Parietal lobe (tissue), 1 donor: ENCODE data around the gene AUP1. TPM values are rescaled to one million over a fixed set of nuclear protein-coding genes. Genes with fewer than 3 reads are reported as not detected.

ENCODE experiments used
- total RNA-seq: library from RNA; depleted of rRNA; stranded (reverse); fragments of >200 nt; gene quantifications from one replicate; pipeline ENCODE4 v1.2.3, GENCODE V29; 2014

AUP1 gene
- total RNA-seq = 51.3 TPM

DNA sequence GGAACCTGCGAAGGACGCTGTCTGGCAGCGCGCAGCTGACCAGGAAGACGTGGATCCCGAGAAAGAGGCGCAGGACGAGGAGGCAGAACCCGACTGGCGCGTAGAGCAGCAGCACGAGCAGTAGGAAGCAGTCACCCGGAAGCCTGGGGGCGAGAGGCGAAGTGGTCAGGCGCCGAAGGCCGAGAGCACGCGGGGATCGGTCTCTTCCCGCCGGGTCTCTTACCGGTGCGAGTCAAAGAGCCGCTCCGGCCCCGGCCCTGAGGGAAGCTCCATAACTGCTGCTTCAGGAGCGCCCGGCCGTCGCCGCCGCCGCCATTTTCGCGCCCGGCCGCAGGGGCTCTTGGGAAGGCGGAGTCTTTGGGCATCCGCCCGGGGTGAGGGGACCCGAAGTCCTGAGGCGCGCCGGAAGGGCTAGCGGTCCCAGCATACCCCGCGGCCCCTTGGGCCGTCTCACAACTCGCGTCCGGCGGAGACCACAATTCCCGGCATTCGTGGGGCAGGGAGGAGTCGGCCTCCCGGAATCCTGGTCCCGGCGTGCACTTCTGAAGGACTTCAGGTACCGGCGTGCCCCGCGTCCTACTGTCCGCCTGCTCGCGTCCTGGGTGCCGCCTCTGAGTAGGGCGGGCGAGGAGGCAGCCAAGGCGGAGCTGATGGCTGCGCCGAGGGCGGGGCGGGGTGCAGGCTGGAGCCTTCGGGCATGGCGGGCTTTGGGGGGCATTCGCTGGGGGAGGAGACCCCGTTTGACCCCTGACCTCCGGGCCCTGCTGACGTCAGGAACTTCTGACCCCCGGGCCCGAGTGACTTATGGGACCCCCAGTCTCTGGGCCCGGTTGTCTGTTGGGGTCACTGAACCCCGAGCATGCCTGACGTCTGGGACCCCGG lies at the start of gene AUP1, which contains the start of gene HTRA2:
Gene AUP1, minus strand, starts transcription at position 350 of the 882 bp plus-strand sequence. Its CDS starts 77 bp downstream, at position 273.
Gene HTRA2, plus strand, starts transcription at position 577 of the 882 bp plus-strand sequence. Its CDS starts 74 bp downstream, at position 651.

DNA sequence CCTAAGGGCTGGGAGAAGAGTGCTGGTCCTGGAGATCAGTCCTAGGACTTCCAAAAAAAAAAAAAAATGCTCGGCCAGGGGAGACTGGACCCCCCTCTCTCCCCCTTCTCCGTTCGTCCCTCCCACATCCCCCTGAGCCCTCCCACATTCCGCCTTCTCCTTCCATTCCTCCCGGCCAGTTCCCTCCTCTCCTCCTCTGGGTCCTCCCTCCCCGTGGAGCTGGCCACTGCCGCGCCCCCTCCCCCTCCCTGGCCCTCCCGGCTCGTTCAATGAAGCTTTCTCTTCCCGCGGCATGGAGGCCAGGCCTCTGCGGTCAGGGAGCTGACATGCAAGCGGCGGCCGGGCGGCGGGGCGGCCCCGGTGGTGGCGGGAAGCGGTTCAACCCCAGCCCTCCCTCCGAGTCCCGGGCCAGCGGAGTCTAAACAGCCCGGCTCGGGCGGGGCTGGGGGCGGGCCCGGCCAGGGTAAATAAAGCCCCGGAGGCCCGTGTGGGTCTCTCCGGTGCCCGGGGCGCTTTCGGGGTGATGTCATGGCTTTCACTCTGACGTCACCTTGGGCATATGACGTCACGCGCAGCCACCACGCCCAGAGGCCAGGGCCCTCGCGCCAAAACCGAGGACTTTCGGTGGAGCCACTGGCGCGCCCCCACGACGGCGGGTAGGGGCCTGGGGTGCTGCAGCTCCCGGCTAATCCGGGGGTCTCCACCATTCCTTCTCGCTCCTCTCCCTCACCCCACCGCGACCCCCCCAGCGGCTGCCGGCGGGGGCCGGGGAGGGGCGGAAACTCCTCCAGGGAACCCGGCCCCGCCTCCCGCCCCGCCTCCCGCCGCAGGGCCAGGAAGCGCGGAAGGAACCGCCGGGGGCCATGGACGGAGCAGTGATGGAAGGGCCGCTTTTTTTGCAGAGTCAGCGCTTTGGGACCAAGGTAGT lies 24.6 kb upstream of the AUP1 start, which contains the start of the genes DOK1 and LOXL3:
Gene DOK1, plus strand, starts transcription at position 829 of the 928 bp plus-strand sequence. Its CDS starts 35 bp downstream, at position 864.
Gene LOXL3, minus strand, starts transcription at position 51 of the 928 bp plus-strand sequence. CDS start 1,308 bp downstream, outside the sequence.

GRCh38 chr2:74525717-74526648 lies 3.5 kb downstream of the AUP1 start, which contains the start of gene DQX1:
DQX1 (minus strand) TSS chr2:74526231; CDS start chr2:74525729, 502 bp downstream.

GRCh38 chr2:74514368-74515270 lies 14.9 kb downstream of the AUP1 start, which contains the start of gene TLX2:
TLX2 (plus strand) TSS chr2:74514450; CDS start chr2:74514807, 357 bp downstream.

DNA sequence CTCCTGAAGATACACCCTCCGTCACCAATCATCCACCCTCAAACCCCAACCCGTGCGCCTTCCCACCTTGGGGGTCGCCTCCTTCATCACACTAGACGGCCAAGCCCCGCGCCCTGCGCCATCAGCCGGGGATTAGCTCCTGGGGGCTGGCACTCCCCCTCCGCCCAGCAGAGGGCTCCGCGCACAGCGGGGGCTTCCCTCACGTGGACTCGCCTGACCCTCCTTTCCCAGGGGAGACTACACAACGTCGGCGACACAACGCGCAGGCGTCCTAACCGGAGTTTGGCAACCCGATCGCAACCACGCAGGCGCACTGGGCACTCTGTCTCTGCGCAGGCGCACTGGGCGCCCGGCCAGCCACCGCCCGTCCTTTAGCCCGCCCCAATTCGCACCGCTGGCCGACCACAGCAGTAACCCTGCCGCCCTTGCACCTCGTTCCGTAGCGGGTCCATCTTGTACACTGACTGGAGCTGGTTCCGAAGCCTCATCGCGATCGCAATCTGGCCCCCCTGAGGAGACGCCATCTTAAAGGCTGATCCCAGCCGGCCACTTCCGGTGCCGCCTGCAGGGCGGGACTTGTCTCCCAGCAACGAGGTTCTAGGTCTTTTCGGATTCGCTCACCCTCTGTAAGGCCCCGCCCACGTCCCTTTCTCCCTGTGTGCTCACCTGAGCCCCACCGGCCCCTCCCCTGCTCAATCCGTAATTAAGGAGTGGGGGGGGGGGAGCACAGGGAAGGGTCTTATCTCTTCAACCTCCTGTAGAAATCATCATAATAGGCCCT lies 22.2 kb downstream of the AUP1 start, which contains the start of gene PCGF1:
Gene PCGF1, minus strand, starts transcription at position 551 of the 781 bp plus-strand sequence. Its CDS starts 27 bp downstream, at position 524.

DNA sequence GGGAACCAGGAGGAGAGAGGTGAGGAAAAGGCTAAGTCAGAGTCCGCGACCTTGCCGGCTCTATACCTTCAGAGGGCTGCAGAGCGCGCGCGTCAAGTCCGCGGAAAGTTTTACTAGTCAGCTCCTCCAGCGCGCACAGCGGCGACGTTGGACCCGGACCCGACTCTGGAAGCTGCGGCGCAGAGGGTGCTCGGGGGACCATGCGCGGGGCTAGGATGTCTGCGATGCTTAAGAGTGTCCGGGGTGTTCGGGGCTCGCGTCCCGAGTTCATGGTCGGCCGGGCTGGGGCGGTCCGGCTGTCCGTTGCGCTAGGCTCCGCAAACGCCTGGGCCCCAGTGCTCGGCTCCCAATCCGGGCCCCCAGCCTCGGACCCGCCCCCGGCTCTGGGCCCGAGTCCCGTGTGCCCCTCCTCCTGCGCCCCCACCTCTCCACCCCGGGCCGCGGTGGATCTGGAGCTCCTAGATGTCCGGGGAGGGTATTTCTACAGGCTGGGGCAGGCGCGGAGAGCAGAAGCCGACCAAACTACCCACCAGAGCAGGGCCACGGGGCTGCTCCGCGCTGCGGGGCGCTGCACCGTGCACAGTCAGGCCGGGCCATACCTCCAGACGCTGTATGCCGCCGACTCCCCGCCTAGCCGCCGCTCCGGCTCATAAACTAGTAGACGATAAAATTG lies 30.1 kb downstream of the AUP1 start, which contains the start of gene LBX2:
Gene LBX2, minus strand, starts transcription at position 337 of the 673 bp plus-strand sequence. Its CDS starts 66 bp downstream, at position 271.

GRCh38 chr2:74482801-74483674 lies 46.5 kb downstream of the AUP1 start, which contains the start of the genes CCDC142 and TTC31:
CCDC142 (minus strand) TSS chr2:74482998; CDS start chr2:74482837, 161 bp downstream.
TTC31 (plus strand) TSS chr2:74483081; CDS start chr2:74483096, 15 bp downstream.

Other genes starting within 250 kb of the AUP1 start
- 13.8 TPM for gene SLC4A5, start 186.3 kb downstream of the AUP1 start, total RNA-seq
- 142 TPM for gene DCTN1, start 149.4 kb downstream of the AUP1 start, total RNA-seq
- 1.6 TPM for gene C2orf81, start 108.1 kb downstream of the AUP1 start, total RNA-seq
- 38.2 TPM for gene WDR54, start 108.0 kb downstream of the AUP1 start, total RNA-seq
- 5.0 TPM for gene RTKN, start 87.8 kb downstream of the AUP1 start, total RNA-seq
- 14.4 TPM for gene INO80B, start 74.6 kb downstream of the AUP1 start, total RNA-seq
- 25.7 TPM for gene WBP1, start 71.3 kb downstream of the AUP1 start, total RNA-seq
- gene MOGS, start 64.3 kb downstream of the AUP1 start, total RNA-seq = 26.9 TPM
- gene MRPL53, start 57.0 kb downstream of the AUP1 start, total RNA-seq = 17.8 TPM
- 76.4 TPM for gene CCDC142, start 46.7 kb downstream of the AUP1 start, total RNA-seq
- 23.8 TPM for gene TTC31, start 46.6 kb downstream of the AUP1 start, total RNA-seq
- not detected for gene LBX2, start 30.1 kb downstream of the AUP1 start, total RNA-seq
- 6.6 TPM for gene PCGF1, start 22.0 kb downstream of the AUP1 start, total RNA-seq
- gene TLX2, start 15.3 kb downstream of the AUP1 start, total RNA-seq = not detected
- not detected for gene DQX1, start 3.5 kb downstream of the AUP1 start, total RNA-seq
- 53.2 TPM for gene HTRA2, start 227 bp upstream of the AUP1 start, total RNA-seq
- 19.4 TPM for gene LOXL3, start 24.2 kb upstream of the AUP1 start, total RNA-seq
- 3.8 TPM for gene DOK1, start 25.0 kb upstream of the AUP1 start, total RNA-seq
- gene M1AP, start 118.6 kb upstream of the AUP1 start, total RNA-seq = not detected
- 20.7 TPM for gene SEMA4F, start 124.5 kb upstream of the AUP1 start, total RNA-seq